Epithelial cell of prostate (primary cell): ENCODE data around the gene VOPP1.

Experiments used
- DNase-seq: peaks from one replicate; pipeline ENCODE4 v3.0.0-alpha.2; 2011; ENCODE audit warnings: low read depth, low spot score
- H3K27ac ChIP-seq: fragments of 450-650 bp; 2 replicates; pipeline ENCODE4 v1.5.1; 2017; ENCODE audit warnings: mild to moderate bottlenecking

The VOPP1 gene

DNA sequence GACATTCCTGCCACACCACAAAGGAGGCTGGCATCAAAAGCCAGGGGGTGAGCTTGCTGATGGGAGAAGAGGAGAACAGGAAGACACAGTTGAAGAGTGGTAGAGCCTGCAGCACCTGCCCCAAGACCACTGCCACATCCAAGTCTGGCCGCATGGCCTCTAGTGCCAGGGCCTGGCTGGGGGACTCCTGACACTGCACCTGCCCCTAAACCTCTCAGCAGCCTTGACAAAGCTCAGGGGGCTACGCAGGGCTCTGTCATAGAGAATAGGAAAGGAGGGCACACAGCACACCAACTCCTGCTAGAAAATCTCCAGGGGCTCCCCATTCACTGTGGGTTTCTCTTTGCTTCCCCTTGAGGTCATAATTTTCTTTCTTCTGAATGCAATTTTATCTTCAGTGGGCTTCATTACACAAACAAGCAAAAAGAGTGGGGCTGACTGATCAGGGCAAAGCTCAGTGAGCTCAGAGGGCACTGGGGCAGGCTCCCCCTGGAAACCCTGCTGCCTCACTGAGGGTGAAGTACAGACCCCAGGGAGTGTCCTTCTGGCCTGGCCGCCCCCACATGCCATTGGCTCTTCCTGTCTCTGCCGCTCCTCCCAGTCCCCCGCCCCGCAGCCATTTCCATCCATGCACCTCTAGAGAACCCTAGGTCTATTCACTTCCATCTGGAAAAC, 37.2 kb downstream of the VOPP1 start:
- no peak overlapping the region for H3K27ac ChIP-seq

GRCh38 chr7:55534262-55534915, 37.9 kb downstream of the VOPP1 start:
- H3K27ac ChIP-seq: peak overlapping the region; percentile 32
- peak; percentile 53 for DNase-seq

More for the DNA sequence above, 37.2 kb downstream of the VOPP1 start:
- no peak for DNase-seq

DNA sequence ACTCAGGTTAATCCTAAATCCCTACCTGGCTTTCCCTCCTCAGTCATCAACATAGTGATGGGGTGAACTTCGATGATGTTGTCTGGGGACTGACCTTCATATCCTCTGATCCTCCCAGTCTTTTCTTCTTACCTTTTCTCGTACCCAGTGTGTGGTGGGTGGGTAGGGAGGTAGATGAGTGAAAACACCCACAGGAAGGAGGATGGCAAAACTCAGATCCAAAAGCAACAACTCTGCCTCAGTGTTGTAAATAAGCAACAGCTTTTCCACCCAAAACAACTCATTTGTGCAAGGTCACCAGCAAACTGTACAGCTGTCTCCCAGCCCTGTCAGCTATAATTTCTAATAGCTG, 38.6 kb downstream of the VOPP1 start:
- peak overlapping the region; percentile 32 for H3K27ac ChIP-seq
- no peak for DNase-seq

- DNase-seq: peak; percentile 57
- H3K27ac ChIP-seq: peak overlapping the region; percentile 32
Measured at GRCh38 chr7:55533050-55533728, 39.1 kb downstream of the VOPP1 start.

- no peak overlapping the region for H3K27ac ChIP-seq
- no peak for DNase-seq
Measured at GRCh38 chr7:55532150-55532917, 40.0 kb downstream of the VOPP1 start.

DNA sequence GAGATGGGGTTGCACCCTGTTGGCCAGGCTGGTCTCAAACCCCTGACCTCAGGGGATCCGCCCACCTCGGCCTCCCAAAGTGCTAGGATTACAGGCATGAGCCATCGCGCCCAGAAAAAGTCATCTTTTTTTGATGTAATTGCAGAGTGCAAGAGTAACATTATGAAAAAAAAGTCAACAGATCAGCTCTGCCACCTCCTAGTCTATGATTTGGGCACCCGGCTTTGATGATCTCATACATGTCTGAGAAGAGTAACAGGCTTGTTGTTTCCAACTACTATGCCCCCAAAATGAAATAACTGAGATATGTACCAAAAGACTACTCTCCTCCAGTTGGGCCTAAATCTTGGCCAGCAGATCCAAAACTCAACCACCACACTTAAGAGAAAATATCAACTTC, 40.8 kb downstream of the VOPP1 start:
- H3K27ac ChIP-seq: no peak overlapping the region
- DNase-seq: no peak

DNA sequence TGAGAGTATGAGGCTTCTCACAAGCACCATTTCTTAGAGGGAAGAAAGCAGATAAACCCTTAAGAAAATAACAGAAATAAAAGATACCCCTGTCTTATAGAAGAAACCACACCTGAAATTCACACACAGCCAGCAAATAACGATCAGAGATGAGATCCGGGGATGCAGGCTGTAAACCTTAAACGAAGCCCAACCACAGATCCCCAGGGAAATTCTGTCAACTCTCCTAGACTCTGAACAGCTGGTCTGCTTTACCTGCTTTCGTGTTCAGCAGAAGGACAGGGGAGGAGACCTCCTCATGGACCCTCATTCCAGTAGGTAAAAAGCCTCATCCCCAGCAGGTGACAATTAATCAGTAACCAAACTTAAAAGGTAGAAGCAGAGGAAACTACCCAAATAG, 45.0 kb downstream of the VOPP1 start:
- H3K27ac ChIP-seq: no peak overlapping the region
- no peak for DNase-seq

DNA sequence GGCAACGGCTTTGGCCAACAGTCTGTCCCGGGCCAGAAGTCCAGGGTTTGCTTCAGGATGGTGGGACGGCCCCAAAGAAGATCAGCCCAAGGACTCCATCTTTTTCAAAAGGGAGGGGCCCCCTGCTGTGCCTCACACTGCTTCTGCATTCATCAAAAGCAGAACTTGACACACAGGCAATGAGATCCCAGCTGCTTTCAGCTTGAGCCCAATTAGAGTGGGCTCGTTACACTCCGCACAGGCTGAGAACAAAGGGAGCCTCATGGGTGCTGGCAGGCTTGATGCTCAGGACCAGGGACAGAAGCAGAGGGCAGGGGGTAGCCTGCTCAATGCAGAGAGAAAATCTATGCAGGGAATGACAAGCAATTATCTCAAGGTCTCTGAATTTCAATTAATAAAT, 45.5 kb downstream of the VOPP1 start:
- no peak overlapping the region for H3K27ac ChIP-seq
- DNase-seq: no peak

DNA sequence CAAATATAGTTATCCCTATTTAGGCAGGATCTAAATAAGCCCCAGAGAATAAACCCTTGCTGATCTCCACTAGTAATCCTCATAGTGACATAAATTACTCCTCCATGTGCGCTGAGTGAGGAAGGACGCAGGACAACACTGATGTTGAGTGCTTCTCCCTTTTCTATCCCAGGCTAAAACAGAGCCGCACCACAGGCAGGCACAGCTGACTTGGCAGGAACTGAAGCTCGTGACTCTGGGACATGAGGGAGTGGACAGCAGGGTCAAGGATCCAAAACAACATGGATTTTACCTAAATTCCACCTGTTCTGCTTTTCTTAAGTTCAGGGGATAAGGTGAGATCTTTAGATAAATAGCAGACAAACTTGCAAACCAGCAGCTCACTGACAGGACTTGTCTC, 46.0 kb downstream of the VOPP1 start:
- no peak for DNase-seq
- no peak overlapping the region for H3K27ac ChIP-seq

DNA sequence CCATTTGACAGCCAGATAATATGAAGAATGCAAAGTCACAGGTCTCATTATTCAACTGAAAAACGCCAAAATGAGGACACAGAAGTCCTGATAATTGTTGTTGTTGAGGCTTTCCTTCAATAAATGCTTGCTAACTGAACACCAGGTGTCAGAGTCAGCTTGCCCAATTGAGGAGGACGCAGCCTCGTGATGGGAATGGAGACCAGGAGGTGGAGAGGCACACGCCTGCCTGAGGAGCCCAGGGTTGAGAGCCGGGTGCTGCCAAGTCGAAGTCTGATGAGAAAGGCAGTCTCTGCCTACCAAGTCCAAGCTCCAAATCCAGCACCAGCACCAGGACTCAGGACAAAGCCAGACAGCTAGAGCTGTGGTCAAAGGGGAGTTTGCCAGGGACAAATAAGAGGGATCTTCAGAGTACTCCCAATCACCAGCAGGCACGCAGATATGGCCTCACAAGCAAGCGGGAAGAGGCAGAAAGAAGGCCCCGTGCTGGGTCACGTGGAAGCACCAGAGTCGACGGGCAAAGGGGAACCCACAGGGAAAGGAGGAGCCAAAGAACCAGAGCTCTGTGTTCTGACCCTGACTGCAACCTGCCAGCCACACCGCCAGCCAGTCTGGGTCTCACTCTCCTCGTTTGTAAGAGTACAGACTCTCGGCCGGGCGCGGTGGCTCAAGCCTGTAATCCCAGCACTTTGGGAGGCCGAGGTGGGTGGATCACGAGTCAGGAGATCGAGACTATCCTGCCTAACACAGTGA, 47.6 kb downstream of the VOPP1 start:
- DNase-seq: no peak

DNA sequence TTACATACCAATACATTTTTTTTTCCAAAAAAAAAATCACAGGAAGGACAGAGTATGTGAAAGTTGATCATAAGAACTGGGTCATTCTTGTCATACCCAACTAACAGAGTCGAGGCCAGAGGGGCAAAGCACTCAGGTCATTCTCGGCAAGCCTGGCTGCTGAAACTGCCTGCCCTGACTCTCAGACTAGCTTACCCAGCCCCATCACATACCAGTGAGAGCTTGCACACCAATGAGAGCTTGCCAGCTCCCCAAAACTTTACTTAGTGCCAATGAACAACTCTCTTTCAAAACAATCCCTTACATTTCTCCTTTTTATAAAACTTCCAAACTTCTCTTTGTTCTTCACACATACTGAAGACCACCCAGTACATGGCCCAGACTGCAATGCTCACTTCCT, 48.9 kb downstream of the VOPP1 start:
- DNase-seq: no peak

More for the DNA sequence above, 47.6 kb downstream of the VOPP1 start:
- no peak overlapping the region for H3K27ac ChIP-seq

DNA sequence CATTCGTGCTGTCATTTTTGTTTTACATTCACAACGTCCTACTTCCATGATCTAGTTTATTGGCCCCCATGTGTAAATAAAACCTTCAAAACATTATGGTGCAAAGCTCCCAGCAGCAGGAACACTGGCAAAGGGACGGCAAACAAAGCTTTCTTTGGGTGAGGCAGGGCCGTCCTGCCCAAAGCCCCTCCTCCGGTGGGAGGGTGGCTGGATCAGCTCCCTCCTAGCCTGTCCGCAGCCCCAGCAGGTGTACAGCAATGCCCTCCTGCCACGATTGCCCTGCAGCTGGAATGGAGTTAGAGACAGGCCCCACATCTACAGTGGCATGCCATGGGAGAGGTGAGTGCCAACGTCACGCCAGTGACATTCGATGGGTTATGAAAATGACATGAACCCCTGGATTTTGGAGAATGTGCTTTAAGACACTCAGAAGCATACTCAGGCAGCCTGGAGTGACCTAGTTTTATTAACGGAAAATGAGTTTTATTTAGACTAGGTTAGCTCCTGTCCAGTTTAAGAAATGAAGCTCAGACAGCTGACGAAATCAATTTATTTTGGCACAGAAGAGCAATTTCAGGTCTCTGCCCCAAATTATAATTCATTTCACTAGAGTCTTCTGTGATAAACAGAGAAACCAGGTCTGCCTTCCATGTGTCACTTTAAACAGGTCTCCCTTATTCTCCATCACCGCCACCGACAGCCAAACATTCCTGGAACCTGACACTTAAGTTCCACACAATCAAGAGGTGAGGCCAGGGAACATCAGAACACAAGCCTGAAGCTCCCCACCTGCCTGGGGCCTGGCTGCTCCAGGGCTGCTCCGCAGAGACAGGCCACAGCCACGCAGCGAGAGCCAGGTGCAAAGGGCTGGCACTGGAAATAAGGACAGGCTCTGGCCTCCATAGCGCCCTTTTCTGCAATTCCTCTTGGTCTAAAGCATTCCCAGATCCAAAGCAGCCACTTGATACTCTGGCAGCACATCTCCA, 50.1 kb downstream of the VOPP1 start:
- DNase-seq: no peak
- H3K27ac ChIP-seq: no peak overlapping the region

More for the DNA sequence above, 48.9 kb downstream of the VOPP1 start:
- no peak overlapping the region for H3K27ac ChIP-seq

GRCh38 chr7:55521512-55521911, 50.8 kb downstream of the VOPP1 start:
- DNase-seq: no peak
- no peak overlapping the region for H3K27ac ChIP-seq

GRCh38 chr7:55520426-55521140, 51.7 kb downstream of the VOPP1 start:
- DNase-seq: no peak
- H3K27ac ChIP-seq: no peak overlapping the region

- H3K27ac ChIP-seq: no peak overlapping the region
- DNase-seq: no peak
Measured at GRCh38 chr7:55518836-55519235, 53.5 kb downstream of the VOPP1 start.

DNA sequence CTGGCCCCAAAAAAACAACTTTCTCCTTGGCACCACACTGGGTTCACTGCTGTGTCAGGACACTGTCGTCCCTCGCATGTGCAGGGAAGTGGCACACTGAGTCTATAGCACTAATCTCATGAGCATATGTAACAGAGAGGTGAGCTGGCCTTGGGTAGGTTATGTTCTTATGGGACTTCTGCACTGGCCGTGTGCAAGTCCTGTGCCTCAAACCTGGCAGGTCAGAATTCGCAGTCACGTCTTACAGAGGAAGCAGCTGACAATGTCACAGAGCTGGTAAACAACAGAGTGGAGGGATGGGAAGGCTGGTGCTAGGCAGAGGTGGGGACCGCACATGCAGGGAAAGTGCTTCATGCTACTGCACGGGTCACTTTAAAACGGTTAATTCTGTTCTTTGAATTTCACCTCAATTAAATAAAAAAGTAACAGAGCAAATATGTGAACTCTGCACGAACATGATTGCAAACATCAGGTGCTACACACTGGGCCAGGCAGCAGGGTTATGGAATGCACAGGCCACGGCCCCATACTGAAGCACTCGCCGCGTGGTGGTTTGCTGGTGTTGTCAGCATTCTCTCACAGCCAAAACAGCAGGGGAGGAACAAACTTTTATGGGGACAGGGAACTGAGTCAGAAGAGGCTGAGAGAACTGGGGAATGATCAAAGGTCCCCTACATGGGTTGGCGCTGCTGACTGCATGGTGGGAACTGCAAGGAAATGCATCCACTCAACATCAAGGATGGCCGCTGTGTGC, 54.2 kb downstream of the VOPP1 start:
- no peak overlapping the region for H3K27ac ChIP-seq
- DNase-seq: no peak

- no peak for DNase-seq
- no peak overlapping the region for H3K27ac ChIP-seq
Measured at GRCh38 chr7:55517191-55517633, 55.1 kb downstream of the VOPP1 start.

GRCh38 chr7:55516409-55516808, 55.9 kb downstream of the VOPP1 start:
- DNase-seq: no peak
- no peak overlapping the region for H3K27ac ChIP-seq
